Spleen (tissue), 7 donors: ENCODE results near the gene MGARP.

Experiments
- POLR2AphosphoS5 ChIP-seq, 3 donors: sonication (generic); formaldehyde crosslinking; IDR thresholded peaks; one replicate each; pipeline ENCODE4 v1.5.1; 2017; ENCODE audit warnings: antibody characterized with exemption in 3 of 3
- TF ChIP-seq, protein P1 (sequence below), 11 experiments: fragments of 200-600 bp in 7 of 11; fragments of 450-650 bp in 4 of 11; sonication (generic) in 4 of 11; IDR thresholded peaks in 8 of 11; conservative IDR thresholded peaks in 3 of 11; 1 replicate in 7 of 11; 2 replicates in 4 of 11; pipeline versions ENCODE4 v1.4.0 to v1.8.0; 2016 to 2021; ENCODE audit warnings: antibody characterized with exemption in 11 of 11, inconsistent platforms in 4 of 11, mild to moderate bottlenecking in 1 of 11
- donor health status: DM: no; HTN: no; CAD: no; lungs with moderate emphysema.
- donor health status: DM: no; HTN: no; CAD: no.
- donor health status: DM: no; HTN: no; CAD: no.

GRCh38 chr4:139227729-139228404 is 52.2 kb downstream of the MGARP start:
- TF ChIP-seq, protein P1, sequence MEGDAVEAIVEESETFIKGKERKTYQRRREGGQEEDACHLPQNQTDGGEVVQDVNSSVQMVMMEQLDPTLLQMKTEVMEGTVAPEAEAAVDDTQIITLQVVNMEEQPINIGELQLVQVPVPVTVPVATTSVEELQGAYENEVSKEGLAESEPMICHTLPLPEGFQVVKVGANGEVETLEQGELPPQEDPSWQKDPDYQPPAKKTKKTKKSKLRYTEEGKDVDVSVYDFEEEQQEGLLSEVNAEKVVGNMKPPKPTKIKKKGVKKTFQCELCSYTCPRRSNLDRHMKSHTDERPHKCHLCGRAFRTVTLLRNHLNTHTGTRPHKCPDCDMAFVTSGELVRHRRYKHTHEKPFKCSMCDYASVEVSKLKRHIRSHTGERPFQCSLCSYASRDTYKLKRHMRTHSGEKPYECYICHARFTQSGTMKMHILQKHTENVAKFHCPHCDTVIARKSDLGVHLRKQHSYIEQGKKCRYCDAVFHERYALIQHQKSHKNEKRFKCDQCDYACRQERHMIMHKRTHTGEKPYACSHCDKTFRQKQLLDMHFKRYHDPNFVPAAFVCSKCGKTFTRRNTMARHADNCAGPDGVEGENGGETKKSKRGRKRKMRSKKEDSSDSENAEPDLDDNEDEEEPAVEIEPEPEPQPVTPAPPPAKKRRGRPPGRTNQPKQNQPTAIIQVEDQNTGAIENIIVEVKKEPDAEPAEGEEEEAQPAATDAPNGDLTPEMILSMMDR (IDR thresholded peaks at IDR 0.05 in 8 of 11, conservative IDR thresholded peaks at IDR 0.05 in 3 of 11), result peak in 6 of 11 experiments; percentile 9 to 44 (median 34)
- no peak for TF ChIP-seq POLR2AphosphoS5 (IDR thresholded peaks at IDR 0.05)
